Measurements from ENCODE around the gene CCDC134.
"Not testable (repeated sequence)": the region's sequence is repeated elsewhere in the genome, so short reads cannot be mapped to it uniquely, and the experiment has no call there.

Gene CCDC134

GRCh38 chr22:41833369-41834004 lies 33.0 kb downstream of the CCDC134 start (continued):
- TF ChIP-seq, protein P1, sequence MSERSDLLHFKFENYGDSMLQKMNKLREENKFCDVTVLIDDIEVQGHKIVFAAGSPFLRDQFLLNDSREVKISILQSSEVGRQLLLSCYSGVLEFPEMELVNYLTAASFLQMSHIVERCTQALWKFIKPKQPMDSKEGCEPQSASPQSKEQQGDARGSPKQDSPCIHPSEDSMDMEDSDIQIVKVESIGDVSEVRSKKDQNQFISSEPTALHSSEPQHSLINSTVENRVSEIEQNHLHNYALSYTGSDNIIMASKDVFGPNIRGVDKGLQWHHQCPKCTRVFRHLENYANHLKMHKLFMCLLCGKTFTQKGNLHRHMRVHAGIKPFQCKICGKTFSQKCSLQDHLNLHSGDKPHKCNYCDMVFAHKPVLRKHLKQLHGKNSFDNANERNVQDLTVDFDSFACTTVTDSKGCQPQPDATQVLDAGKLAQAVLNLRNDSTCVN (tag by site-specific recombination; optimal IDR thresholded peaks at IDR 0.05), result peak; percentile 93
- TF ChIP-seq ZBTB48 (tag by site-specific recombination; IDR thresholded peaks at IDR 0.05), result 0 out of 2 replicates have a peak, but pooled peaks have one; percentile 21

GRCh38 chr22:41834005-41834944 lies 33.8 kb downstream of the CCDC134 start:
- H3K27ac ChIP-seq (ENCODE audit: extremely low read depth, low read depth, low read length), result peak overlapping the region; percentile 87
- H3K4me1 ChIP-seq (ENCODE audit: control insufficient read depth, insufficient read depth, low read length), result peaks cover 3% of the 10 kb centered on the region; the same call in 1 of the 2 replicates
- ChIA-PET POLR2A (interaction anchor here (0.7 to 1.3 kb wide), 4 partner anchors 9 to 113 kb away, joined by 3 to 4 read pairs (median 3); partner anchors contain the start of genes CCDC134 and CENPM), CTCF (interaction anchor here (0.6 to 4.0 kb wide), 6 partner anchors 12 to 137 kb away, joined by 3 to 19 read pairs (median 6); no protein-coding TSS in a partner anchor)
- H3K9me3 ChIP-seq (ENCODE audit: control insufficient read depth, insufficient read depth, low read depth, low read length), result no peaks in the 10 kb centered on the region
- H3K36me3 ChIP-seq (ENCODE audit: control insufficient read depth in 2 of 2, insufficient read depth in 1 of 2, low read length in 2 of 2), result peaks cover 15% of the 10 kb centered on the region in 2 experiments
- no peak for TF ChIP-seq ZNF529 (tag by site-specific recombination; IDR thresholded peaks at IDR 0.05; ENCODE audit: insufficient replicate concordance)
- TF ChIP-seq ZNF280D (tag by site-specific recombination; IDR thresholded peaks at IDR 0.05), result no peak
- TF ChIP-seq, protein P2, sequence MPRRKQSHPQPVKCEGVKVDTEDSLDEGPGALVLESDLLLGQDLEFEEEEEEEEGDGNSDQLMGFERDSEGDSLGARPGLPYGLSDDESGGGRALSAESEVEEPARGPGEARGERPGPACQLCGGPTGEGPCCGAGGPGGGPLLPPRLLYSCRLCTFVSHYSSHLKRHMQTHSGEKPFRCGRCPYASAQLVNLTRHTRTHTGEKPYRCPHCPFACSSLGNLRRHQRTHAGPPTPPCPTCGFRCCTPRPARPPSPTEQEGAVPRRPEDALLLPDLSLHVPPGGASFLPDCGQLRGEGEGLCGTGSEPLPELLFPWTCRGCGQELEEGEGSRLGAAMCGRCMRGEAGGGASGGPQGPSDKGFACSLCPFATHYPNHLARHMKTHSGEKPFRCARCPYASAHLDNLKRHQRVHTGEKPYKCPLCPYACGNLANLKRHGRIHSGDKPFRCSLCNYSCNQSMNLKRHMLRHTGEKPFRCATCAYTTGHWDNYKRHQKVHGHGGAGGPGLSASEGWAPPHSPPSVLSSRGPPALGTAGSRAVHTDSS (tag by site-specific recombination; IDR thresholded peaks at IDR 0.05), result no peak
- no peak for TF ChIP-seq ZNF391 (tag by site-specific recombination; IDR thresholded peaks at IDR 0.05; ENCODE audit: borderline replicate concordance, low read depth)
- no peak for TF ChIP-seq ZNF580 (tag by site-specific recombination; IDR thresholded peaks at IDR 0.05)
- TF ChIP-seq PBX3 (CRISPR knock-in tag; IDR thresholded peaks at IDR 0.05), result no peak
- no peak for TF ChIP-seq ZNF561 (tag by site-specific recombination; IDR thresholded peaks at IDR 0.05; ENCODE audit: borderline replicate concordance)
- no peak for TF ChIP-seq ZNF747 (tag by site-specific recombination; IDR thresholded peaks at IDR 0.05)
- no peak for TF ChIP-seq ZNF121 (tag by site-specific recombination; IDR thresholded peaks at IDR 0.05)
- TF ChIP-seq GLI4 (tag by site-specific recombination; IDR thresholded peaks at IDR 0.05), result no peak
- no peak for TF ChIP-seq ZNF843 (tag by site-specific recombination; IDR thresholded peaks at IDR 0.05)
- no peak for TF ChIP-seq ZNF354C (tag by site-specific recombination; IDR thresholded peaks at IDR 0.05; ENCODE audit: borderline replicate concordance, low read depth)
- H3K4me3 ChIP-seq (ENCODE audit: low read depth, low read length), result peak overlapping the region; percentile 96

DNA sequence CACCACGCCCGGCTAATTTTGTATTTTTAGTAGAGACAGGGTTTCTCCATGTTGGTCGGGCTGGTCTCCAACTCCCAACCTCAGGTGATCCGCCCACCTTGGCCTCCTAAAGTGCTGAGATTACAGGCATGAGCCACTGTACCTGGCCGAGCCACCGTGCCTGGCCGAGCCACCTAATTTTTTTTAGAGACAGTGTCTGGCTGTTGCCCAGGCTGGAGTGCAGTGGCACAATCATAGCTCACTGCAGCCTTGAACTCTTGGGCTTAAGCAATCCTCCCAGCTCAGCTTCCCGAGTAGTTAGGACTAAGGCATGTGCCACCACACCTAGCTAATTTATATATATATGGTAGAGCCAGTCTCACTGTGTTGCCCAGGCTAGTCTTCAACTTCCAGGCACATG lies 35.0 kb downstream of the CCDC134 start:
- not testable (repeated sequence) for H3K27ac ChIP-seq (ENCODE audit: extremely low read depth, low read depth, low read length); H3K4me3 ChIP-seq (ENCODE audit: low read depth, low read length); H3K4me1 ChIP-seq (ENCODE audit: control insufficient read depth, insufficient read depth, low read length); H3K9me3 ChIP-seq (ENCODE audit: control insufficient read depth, insufficient read depth, low read depth, low read length)
- POLR2A ChIA-PET, result interaction anchor here (0.9 to 1.0 kb wide), 2 partner anchors 24 to 35 kb away, joined by 3 to 4 read pairs; partner anchors contain the start of gene CCDC134
- CTCF ChIA-PET, result interaction anchor here (1.0 to 3.2 kb wide), 4 partner anchors 21 to 138 kb away, joined by 3 to 12 read pairs (median 8); no protein-coding TSS in a partner anchor
- H3K36me3 ChIP-seq (ENCODE audit: control insufficient read depth in 2 of 2, insufficient read depth in 1 of 2, low read length in 2 of 2), result peaks cover 15% of the 10 kb centered on the region in 2 experiments

All from HEK293 (cell line).